Measurements from ENCODE around the gene KIR2DL4. TPM values are rescaled to one million over a fixed set of nuclear protein-coding genes. Genes with fewer than 3 reads are reported as not detected.

KIR2DL4 gene
- total and polyA plus RNA-seq, 4 donors: 0.10 to 0.25 TPM; not detected in 2

- Histone ChIP-seq H3K9ac (ENCODE audit: low read depth in 1 of 2, low read length in 2 of 2) (no peak overlapping the region), H3K36me3 (ENCODE audit: control insufficient read depth in 4 of 4, insufficient read depth in 3 of 4, low read depth in 1 of 4, low read length in 3 of 4) (no peaks in the 10 kb centered on the region), H3K9me3 (ENCODE audit: control insufficient read depth in 4 of 4, low read length in 3 of 4) (no peaks in the 10 kb centered on the region), H3K4me3 (ENCODE audit: low read depth in 1 of 3, low read length in 3 of 3) (no peak overlapping the region), H3K4me1 (ENCODE audit: control insufficient read depth in 4 of 4, insufficient read depth in 4 of 4, low read length in 3 of 4) (no peaks in the 10 kb centered on the region), H3K27ac (ENCODE audit: low read depth in 1 of 2, low read length in 2 of 2) (no peak overlapping the region), H3K27me3 (ENCODE audit: control insufficient read depth in 4 of 4, insufficient read depth in 4 of 4, low read length in 3 of 4) (no peaks in the 10 kb centered on the region)
- TF ChIP-seq MAX (IDR thresholded peaks at IDR 0.05): no peak
- no peak for TF ChIP-seq CTCF (IDR thresholded peaks at IDR 0.05; ENCODE audit: low read depth, low read length, missing input control)
- TF ChIP-seq REST (IDR thresholded peaks at IDR 0.05): no peak
- no peak for TF ChIP-seq RXRA (IDR thresholded peaks at IDR 0.05)
- TF ChIP-seq FOXA1 (IDR thresholded peaks at IDR 0.05): no peak
- TF ChIP-seq JUND (IDR thresholded peaks at IDR 0.05): no peak
- TF ChIP-seq EGR1 (IDR thresholded peaks at IDR 0.05; ENCODE audit: low read depth in 2 of 2): no peak
- TF ChIP-seq YY1 (IDR thresholded peaks at IDR 0.05): no peak
- TF ChIP-seq NR2F2 (IDR thresholded peaks at IDR 0.05): no peak
- no peak for TF ChIP-seq TAF1 (conservative IDR thresholded peaks at IDR 0.05)
- TF ChIP-seq GABPA (IDR thresholded peaks at IDR 0.05 in 1 of 2, conservative IDR thresholded peaks at IDR 0.05 in 1 of 2): no peak
- TF ChIP-seq HNF4A (conservative IDR thresholded peaks at IDR 0.05): no peak
- no peak for TF ChIP-seq HNF4G (IDR thresholded peaks at IDR 0.05)
- no peak for TF ChIP-seq FOXA2 (IDR thresholded peaks at IDR 0.05)
- no peak for TF ChIP-seq ZBTB33 (IDR thresholded peaks at IDR 0.05)
- no peak for TF ChIP-seq SP1 (IDR thresholded peaks at IDR 0.05)
- WGBS: 51% methylated on average over 5 of the region's 5 CpGs
- DNase-seq (ENCODE audit: low spot score): no peak
Observed at GRCh38 chr19:54804101-54804500, 691 bp downstream of the KIR2DL4 start.

GRCh38 chr19:54804571-54804970 is 1.2 kb downstream of the KIR2DL4 start:
- Histone ChIP-seq H3K27me3 (ENCODE audit: control insufficient read depth in 4 of 4, insufficient read depth in 4 of 4, low read length in 3 of 4) (no peaks in the 10 kb centered on the region), H3K4me1 (ENCODE audit: control insufficient read depth in 4 of 4, insufficient read depth in 4 of 4, low read length in 3 of 4) (no peaks in the 10 kb centered on the region), H3K36me3 (ENCODE audit: control insufficient read depth in 4 of 4, insufficient read depth in 3 of 4, low read depth in 1 of 4, low read length in 3 of 4) (no peaks in the 10 kb centered on the region), H3K9me3 (ENCODE audit: control insufficient read depth in 4 of 4, low read length in 3 of 4) (no peaks in the 10 kb centered on the region), H3K9ac (ENCODE audit: low read depth in 1 of 2, low read length in 2 of 2) (no peak overlapping the region), H3K4me3 (ENCODE audit: low read depth in 1 of 3, low read length in 3 of 3) (no peak overlapping the region), H3K27ac (ENCODE audit: low read depth in 1 of 2, low read length in 2 of 2) (no peak overlapping the region)
- 84% methylated on average over 10 of the region's 10 CpGs for WGBS
- no peak for DNase-seq (ENCODE audit: low spot score)
- TF ChIP-seq RXRA (IDR thresholded peaks at IDR 0.05) (no peak), FOXA2 (IDR thresholded peaks at IDR 0.05) (no peak), NR2F2 (IDR thresholded peaks at IDR 0.05) (no peak), SP1 (IDR thresholded peaks at IDR 0.05) (no peak), CTCF (IDR thresholded peaks at IDR 0.05; ENCODE audit: low read depth, low read length, missing input control) (no peak), MAX (IDR thresholded peaks at IDR 0.05) (no peak), ATF3 (IDR thresholded peaks at IDR 0.05) (no peak), HNF4G (IDR thresholded peaks at IDR 0.05) (no peak), GABPA (IDR thresholded peaks at IDR 0.05 in 1 of 2, conservative IDR thresholded peaks at IDR 0.05 in 1 of 2) (no peak), RAD21 (IDR thresholded peaks at IDR 0.05) (no peak), EGR1 (IDR thresholded peaks at IDR 0.05; ENCODE audit: low read depth in 2 of 2) (no peak), YY1 (IDR thresholded peaks at IDR 0.05) (no peak), FOXA1 (IDR thresholded peaks at IDR 0.05) (no peak), HNF4A (conservative IDR thresholded peaks at IDR 0.05) (no peak), ZBTB33 (IDR thresholded peaks at IDR 0.05) (no peak), JUND (IDR thresholded peaks at IDR 0.05) (no peak), TAF1 (conservative IDR thresholded peaks at IDR 0.05) (no peak)
